Stomach (tissue), 4 donors: ENCODE data around the gene PSMD1.

ENCODE experiments used
- EP300 ChIP-seq: sonication (generic); formaldehyde crosslinking; IDR thresholded peaks from one replicate; pipeline ENCODE4 v1.6.1; 2017; ENCODE audit warnings: antibody characterized with exemption
- POLR2A ChIP-seq, 4 donors: fragments of 450-650 bp; IDR thresholded peaks; one replicate each; pipeline ENCODE4 v1.6.1; 2016; ENCODE audit warnings: antibody characterized with exemption in 4 of 4, control low read depth in 2 of 4, mild to moderate bottlenecking in 1 of 4, moderate library complexity in 1 of 4
- POLR2AphosphoS5 ChIP-seq, 3 donors: sonication (generic); formaldehyde crosslinking; IDR thresholded peaks; one replicate each; pipeline ENCODE4 v1.6.1; 2016; ENCODE audit warnings: antibody characterized with exemption in 3 of 3
- TF ChIP-seq, protein P1 (sequence below), 7 experiments: fragments of 450-650 bp in 4 of 7; fragments of 200-600 bp in 3 of 7; sonication (generic) in 3 of 7; IDR thresholded peaks; one replicate each; pipeline ENCODE4 v1.5.1; 2016 to 2019; ENCODE audit warnings: antibody characterized with exemption in 7 of 7, control low read depth in 2 of 7, mild to moderate bottlenecking in 1 of 7

GRCh38 chr2:231043796-231044195 is 12.9 kb upstream of the PSMD1 start:
- no peak for TF ChIP-seq POLR2A (IDR thresholded peaks at IDR 0.05)
- TF ChIP-seq, protein P1, sequence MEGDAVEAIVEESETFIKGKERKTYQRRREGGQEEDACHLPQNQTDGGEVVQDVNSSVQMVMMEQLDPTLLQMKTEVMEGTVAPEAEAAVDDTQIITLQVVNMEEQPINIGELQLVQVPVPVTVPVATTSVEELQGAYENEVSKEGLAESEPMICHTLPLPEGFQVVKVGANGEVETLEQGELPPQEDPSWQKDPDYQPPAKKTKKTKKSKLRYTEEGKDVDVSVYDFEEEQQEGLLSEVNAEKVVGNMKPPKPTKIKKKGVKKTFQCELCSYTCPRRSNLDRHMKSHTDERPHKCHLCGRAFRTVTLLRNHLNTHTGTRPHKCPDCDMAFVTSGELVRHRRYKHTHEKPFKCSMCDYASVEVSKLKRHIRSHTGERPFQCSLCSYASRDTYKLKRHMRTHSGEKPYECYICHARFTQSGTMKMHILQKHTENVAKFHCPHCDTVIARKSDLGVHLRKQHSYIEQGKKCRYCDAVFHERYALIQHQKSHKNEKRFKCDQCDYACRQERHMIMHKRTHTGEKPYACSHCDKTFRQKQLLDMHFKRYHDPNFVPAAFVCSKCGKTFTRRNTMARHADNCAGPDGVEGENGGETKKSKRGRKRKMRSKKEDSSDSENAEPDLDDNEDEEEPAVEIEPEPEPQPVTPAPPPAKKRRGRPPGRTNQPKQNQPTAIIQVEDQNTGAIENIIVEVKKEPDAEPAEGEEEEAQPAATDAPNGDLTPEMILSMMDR (IDR thresholded peaks at IDR 0.05), result no peak
- no peak for TF ChIP-seq POLR2AphosphoS5 (IDR thresholded peaks at IDR 0.05)
- no peak for TF ChIP-seq EP300
